GM15510 (cell line): ENCODE results near the gene ERBB4.

Experiments
- POLR2A ChIP-seq: IDR thresholded peaks from 3 replicates; pipeline ENCODE4 v1.6.1; 2011; ENCODE audit warnings: borderline replicate concordance; ENCODE audit not compliant: insufficient read length; ENCODE audit errors: extremely low read depth

ERBB4 gene

DNA sequence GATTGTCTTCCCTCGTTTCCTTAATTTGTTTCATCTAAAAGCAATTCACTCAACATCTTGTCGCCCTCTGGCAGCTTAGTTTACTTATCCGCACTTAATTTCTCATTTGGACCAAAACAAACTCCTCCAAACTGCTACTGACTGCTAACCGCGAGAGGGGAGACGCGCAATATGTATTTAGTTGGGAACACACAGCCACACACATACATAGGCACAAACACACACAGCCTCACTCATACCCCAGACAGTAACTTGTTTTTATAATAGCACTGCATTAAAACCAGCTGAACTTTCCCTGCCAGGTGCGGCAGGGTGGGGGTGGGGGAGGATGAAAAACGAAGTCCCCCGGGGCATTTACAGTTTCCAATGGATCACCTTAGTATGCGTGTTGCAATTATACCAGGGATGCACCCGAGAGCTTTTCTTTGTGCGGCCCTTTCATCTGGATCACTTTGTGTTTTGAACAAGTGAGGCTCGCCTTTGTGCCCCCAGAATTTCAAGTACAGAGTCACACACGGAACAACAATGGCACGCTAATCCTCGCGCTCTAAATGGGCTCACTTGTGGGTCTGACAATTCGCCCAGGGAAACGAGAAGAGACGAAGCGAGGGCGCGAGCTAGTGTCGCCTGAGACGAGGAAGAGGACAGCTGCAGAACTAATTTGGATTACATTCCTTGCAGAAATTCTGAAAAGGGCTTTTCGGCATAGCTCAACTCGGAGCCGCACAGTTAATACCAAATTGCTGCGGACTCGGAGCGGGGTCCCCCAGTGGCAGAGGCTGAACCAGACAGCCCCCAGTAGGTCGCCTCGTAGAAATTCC is 2.4 kb downstream of the ERBB4 start:
- no peak for TF ChIP-seq POLR2A

DNA sequence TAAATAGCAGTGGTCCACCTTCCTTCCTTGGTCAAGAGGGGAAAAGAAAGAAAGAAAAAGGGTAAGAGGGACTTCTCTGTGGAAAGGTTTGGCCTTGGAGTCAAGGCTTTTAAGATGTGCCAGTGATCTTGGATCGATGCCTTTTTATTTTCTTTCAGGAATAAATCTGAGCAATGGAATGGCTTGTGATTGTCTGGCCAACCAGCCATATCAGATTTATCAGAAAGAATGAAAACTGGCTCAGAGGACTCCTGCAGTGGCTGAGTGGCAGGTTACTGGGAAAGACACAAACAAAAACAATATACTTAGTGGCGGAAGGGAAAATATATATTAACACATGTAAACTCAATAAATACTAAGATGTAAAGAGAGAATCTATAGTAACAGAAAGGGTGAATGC is 4.3 kb downstream of the ERBB4 start:
- no peak for TF ChIP-seq POLR2A

DNA sequence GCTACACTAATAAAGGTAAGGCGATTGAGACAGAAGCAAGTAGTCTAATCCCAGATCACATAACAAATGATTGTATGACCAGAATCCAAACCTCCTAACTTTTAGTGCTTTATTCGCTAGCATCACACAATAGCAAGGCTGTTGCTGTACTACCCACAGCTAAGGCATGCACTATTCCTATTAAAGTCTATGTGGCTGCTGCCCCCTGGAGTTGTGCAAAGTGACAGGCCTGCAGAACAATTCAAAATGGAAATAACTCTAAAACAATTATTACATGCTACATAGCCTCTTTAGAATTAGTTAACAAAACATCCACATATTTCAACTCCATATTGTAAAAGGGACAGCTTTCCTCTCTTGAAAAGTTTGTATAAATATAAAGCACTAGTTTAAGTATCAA is 6.0 kb downstream of the ERBB4 start:
- TF ChIP-seq POLR2A, result no peak

DNA sequence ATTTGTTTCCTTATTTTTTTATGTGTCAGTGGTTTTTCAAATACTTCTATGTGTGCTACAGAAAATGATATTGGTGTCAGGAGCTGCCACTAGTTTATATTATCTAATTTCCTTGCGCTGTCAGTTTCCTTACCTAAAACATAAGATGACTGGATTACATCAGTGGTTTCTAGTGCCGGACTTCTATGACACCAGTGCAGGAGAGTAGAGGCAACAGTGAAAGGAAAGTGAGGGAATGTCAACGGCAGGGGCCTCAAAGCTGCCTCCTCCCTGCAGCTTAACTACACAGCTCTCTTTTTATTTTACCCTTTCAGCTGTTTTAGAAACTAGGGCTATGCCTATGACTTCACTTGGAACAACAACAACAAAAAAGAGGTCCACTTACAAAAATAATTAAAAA is 6.5 kb downstream of the ERBB4 start:
- TF ChIP-seq POLR2A, result no peak

DNA sequence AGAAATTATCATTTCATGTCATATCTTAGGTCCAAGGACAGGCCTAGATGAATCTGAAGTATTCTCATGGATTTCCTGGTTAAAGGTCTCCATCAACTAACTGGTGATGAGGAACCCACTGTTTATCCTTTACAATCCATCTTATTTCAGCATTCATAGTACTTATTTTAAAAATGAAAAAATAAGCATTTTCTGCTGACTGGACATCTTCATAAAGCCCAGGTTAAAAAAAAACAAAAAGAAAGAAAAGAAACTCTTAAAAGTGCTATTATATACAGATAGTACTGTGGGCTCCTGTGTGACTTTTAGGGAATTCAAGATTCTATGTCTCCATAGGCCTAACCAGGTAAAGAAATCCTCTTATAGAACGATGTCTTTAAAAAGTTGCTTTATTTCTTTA is 7.1 kb downstream of the ERBB4 start:
- no peak for TF ChIP-seq POLR2A

DNA sequence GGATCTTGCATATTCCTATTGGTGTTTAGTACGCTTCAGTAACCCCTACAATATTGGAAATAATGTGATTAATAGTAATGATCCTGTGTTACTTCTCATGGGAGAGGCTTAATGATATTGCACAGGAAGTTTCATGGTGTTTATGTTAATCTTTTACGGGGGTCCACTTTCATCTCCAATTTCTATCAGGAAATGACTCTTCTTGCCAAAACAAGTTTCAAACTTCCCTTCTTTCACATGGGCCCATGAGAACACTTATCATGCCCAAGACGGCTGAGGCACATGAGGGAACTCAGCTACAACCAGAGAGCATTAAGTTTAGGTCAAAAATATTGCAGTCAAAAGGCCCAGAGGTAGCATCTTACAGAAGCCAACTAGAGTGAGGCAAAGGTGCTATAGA is 7.6 kb downstream of the ERBB4 start:
- no peak for TF ChIP-seq POLR2A

DNA sequence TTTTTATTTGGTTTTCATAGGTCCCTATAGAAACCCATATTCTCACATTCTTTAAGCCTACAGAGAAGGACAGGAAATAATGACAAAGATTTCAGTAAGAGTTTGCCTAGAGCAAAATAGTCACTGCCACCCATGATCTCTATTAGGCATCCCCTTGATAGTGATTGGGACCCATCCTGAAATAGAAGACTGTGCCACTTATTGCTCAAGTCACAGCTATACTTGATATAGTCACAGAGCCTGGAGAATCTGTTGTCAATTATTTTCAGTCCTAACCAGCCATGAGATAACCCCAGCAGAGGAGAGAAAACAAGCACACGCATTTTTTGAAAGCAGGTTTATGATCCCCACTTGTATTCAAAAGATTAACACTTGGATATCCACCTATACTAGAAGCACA is 8.2 kb downstream of the ERBB4 start:
- TF ChIP-seq POLR2A, result no peak

DNA sequence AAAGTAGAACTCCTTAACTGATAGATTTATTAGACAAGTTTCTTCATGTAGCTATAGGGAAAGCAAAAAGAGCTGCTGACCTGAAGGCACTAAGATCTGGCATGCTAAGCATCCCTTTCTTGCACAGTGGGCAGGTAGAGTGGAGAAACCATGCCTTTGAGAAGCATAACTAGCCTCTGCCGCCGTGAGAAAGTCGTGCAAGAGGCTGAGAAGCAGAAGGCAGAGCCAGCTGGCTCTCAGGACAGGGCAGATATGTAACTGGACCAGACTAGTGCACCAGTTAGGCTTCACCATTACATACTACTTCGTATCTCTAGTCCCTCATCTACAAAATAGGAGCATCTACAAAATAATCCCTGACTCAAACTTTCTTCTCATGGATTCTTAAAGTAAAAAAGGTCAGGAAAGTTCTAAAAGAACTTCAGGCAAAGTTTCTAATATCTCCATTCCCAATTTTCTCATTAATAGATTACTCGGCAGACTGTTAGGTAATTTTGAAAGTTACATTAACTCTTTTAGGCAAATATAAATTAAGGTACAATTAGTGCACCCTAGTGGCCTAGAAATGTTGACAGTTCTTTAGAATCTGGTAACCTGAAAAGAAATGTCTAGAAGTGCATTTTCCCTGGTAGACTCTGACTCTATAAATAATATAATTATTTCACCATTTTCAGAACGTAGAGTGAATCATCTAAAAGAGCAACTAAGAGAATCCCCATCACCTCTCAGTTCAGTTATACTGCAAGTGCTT is 10.3 kb downstream of the ERBB4 start:
- no peak for TF ChIP-seq POLR2A

DNA sequence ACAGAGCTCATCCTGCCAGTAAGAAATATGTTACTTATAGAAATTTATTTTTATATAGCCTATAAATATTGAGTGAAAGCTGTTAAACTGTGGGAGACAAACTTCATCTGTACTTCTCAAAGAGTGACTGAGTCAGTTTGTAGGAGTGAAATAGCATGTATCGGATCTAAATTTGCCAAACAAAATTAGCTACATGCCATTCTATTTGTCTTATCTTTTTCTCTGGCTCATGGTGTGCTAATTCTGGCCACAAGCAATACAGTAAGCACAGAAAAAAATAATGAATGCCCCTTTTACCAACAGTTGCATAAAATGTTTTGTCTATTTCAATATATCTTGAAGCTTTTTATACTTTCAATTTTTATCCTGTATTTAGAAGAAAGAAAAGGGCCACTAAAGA is 12.5 kb downstream of the ERBB4 start:
- no peak for TF ChIP-seq POLR2A

DNA sequence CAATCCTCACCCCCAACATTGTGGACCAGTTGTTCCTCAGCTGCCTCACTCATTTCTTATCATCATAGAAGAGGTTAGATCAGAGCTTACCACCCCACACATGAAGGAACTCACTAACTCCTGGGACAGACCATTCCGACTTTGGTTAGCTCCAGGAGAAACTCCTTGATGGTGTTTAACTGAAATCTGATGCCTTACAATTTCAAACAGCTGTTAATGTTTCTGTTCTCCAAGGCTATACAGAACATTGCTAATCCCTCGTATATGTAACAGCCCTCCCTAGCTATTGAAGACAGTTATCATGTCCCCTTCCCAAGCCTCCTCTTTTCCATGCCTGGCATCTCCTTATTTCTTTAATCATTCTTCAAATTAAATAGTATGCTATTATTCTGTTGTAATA is 14.8 kb downstream of the ERBB4 start:
- TF ChIP-seq POLR2A, result no peak

DNA sequence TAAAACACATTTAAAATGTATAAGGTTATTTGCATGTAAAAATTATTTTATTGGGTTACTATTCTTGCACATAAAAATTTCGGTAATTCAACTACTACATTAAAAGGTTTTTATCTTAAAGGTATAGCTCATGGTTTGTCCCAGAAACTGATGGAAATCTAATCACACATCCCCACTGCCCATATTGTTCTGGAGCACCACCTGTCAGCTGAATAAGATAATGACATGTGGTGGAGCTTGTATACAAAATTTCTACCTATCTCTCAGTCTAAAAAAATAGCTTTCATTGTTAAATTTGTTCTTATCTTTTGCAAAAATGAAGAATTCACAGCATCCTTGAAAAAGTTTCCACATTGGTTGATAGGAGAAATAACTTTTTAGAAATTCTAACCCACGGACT is 18.3 kb downstream of the ERBB4 start:
- no peak for TF ChIP-seq POLR2A

DNA sequence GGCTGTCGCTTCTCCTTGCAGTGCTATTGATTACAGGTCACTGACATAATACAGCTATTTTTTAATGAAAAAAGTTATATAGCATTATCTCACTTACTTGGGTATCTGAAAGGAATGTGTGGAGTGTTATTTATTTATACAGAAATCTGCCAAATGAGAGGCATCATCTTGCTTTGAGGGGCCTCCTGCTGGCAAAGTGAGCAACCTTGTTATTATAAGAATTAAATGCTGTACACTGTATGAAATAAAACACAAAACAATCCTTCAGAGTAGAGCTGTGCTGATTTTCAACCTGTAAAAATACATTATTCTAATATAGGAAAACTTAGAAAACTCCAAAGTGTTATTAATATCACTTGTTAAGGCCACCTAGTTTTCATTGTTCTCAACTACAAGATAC is 20.9 kb downstream of the ERBB4 start:
- no peak for TF ChIP-seq POLR2A

DNA sequence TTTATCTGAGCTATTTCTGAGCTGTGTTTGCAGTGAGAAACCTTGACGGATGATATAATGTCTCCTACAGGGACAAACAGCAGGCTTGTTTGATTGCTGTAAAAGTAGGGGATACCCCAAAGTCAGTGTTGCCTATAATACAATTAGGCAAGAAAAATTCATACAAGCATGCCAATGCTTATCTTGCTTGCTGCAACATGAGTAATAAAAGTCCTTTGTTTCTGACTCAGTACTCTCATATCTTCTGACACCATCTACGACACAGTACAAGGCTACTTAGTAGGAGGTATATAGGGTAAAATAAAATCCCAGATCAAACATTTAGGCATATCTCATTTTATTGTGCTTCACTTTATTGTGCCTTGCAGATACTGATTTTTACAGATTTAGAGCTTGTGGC is 33.0 kb downstream of the ERBB4 start:
- no peak for TF ChIP-seq POLR2A

DNA sequence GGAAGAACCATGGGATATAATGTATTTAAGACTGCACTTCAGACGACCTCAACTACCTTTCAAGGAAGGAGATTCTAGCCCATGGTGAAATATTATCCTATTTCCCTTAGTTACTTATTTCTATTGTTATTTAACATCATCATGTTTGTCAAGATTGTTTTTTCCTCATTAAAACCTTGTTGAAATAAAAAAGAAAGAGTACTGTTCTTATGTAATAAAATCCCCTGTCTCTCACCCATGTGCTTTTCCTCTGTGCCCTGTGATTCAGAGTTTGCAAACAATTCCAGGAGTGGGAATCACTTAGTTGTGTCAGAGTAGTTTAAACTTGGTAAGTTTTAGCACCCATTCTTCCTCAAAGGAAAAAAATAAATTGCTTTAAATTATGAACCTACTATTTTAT is 43.6 kb downstream of the ERBB4 start:
- TF ChIP-seq POLR2A, result no peak

DNA sequence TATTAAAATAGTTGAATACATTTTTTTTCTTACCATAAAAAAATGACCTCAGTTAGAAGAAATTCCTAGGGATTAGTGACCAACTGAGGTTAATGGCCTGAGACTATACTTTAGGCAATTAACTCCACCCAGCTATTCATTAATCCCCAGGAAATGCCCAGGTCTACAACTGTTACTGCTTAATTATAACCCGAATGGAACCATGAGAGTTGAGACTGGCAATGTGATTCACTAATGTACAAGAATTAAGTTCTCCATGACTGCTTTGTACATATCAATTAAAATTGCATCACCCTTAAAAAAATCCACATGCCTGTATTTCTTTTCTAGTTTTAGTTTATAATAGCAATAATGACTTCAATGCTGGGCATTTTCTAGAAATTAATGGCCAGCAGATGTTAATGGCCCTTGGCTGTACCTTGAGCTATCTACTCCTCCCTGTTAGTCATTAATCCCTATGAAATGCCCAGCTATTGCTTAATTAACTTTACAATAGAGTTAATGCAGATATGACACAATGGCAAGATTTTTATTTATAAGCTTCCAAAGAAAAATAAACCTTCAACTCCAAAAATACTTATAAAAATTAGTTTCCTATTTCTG is 44.1 kb downstream of the ERBB4 start:
- TF ChIP-seq POLR2A, result no peak

DNA sequence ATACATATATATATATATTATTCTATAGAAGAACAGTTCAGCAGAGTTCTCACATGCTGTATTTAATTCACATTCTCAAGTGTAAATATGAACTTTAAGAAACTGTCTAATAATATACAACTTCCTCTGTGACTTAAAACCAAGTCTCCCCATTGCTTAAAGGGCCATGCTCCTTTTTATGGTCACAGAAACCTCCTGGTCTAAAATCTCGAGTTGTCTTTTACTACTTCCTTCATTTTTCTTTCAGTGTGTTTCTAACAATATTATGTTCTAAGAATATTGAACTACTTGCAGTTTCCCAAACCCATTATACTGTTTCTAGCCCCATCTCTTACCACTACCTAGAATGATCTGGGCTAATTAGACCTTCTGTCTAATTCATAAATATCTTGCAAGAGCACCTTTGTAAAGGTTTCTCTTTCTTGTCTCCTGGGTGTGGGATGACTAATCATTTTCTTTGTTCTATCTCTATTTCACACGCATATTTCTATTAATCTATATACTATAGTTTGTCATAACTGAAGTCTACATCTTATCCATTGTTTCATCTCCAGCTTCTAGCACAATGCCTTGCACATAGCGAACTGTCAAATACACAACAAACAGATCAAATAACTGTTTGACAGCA is 48.8 kb downstream of the ERBB4 start:
- no peak for TF ChIP-seq POLR2A

DNA sequence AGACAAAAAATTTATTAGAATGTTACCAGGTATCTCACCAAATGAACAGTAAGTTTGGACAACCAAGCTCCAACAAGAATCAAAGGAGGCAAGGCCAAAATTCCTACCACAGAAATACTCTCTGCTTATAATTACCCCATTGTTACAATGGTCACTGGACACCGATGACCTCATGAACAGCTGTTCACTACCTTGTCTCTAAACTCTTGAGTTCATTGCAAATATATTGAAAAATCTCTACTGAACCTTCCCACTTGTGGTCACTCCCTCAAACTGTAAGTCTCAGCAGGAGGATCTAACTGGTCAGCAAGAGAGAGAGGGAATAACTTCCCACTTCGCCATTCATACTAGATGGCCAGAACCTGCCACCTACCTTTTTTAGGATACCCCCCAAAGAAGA is 50.0 kb downstream of the ERBB4 start:
- no peak for TF ChIP-seq POLR2A
